PC-9 (cell line): ENCODE data around the gene CCDC24. TPM values are rescaled to one million over a fixed set of nuclear protein-coding genes. Genes with fewer than 3 reads are reported as not detected.

Source experiments
- BruUV-seq: library from RNA; stranded (reverse); fragments of 400-500 nt; replicated peaks from 2 replicates; lab custom pipeline; 2021; lab: Mats Ljungman, UMichigan
- CTCF ChIA-PET: fragments of 300-600 bp; sonication (Branson Sonifier 250); formaldehyde crosslinking; loops from one replicate; lab custom pipeline; 2022; ENCODE audit warnings: antibody characterized with exemption; lab: Charles Lee
- POLR2A ChIA-PET: fragments of 300-600 bp; sonication (Branson Sonifier 250); formaldehyde crosslinking; loops from one replicate; lab custom pipeline; 2022; ENCODE audit warnings: antibody characterized with exemption; ENCODE audit not compliant: unreplicated experiment; lab: Charles Lee
- DNase-seq, 2 experiments: peaks; one replicate each; pipeline versions ENCODE4 v3.0.0 to v3.0.0-alpha.2; 2015 to 2022; ENCODE audit warnings: mixed read lengths in 1 of 2
- H2AFZ ChIP-seq: fragments of 200-600 bp; sonication (generic); 2 replicates; pipeline ENCODE4 v1.8.1; 2017; ENCODE audit warnings: antibody characterized with exemption
- H3F3A ChIP-seq: fragments of 200-600 bp; sonication (generic); 2 replicates; pipeline ENCODE4 v1.8.1; 2017; ENCODE audit warnings: antibody characterized with exemption, mild to moderate bottlenecking, low read depth; ENCODE audit not compliant: insufficient read depth
- H3K27ac ChIP-seq: fragments of 200-600 bp; sonication (generic); 2 replicates; pipeline ENCODE4 v1.6.1; 2016; ENCODE audit warnings: mixed run types
- H3K27me3 ChIP-seq: fragments of 200-600 bp; sonication (generic); 2 replicates; pipeline ENCODE4 v1.6.1; 2016; ENCODE audit warnings: low read depth, mixed run types; ENCODE audit not compliant: insufficient read depth
- H3K36me3 ChIP-seq: fragments of 200-600 bp; sonication (generic); 2 replicates; pipeline ENCODE4 v1.6.1; 2016; ENCODE audit warnings: low read depth, mixed run types
- H3K4me1 ChIP-seq: fragments of 200-600 bp; sonication (generic); replicated peaks from 2 replicates; pipeline ENCODE4 v1.6.1; 2016; ENCODE audit warnings: mixed run types; ENCODE audit not compliant: insufficient read depth
- H3K4me2 ChIP-seq: fragments of 200-600 bp; sonication (generic); 2 replicates; pipeline ENCODE4 v1.6.1; 2017; ENCODE audit warnings: mixed run types
- H3K4me3 ChIP-seq: fragments of 200-600 bp; sonication (generic); 2 replicates; pipeline ENCODE4 v1.6.1; 2016; ENCODE audit warnings: mixed run types
- H3K79me2 ChIP-seq: fragments of 200-600 bp; sonication (generic); 2 replicates; pipeline ENCODE4 v1.6.1; 2017; ENCODE audit warnings: low read depth, mixed run types
- H3K9me2 ChIP-seq: fragments of 200-600 bp; sonication (generic); 2 replicates; pipeline ENCODE4 v1.8.1; 2017; ENCODE audit warnings: mild to moderate bottlenecking; ENCODE audit not compliant: insufficient read depth
- H3K9me3 ChIP-seq: fragments of 200-600 bp; sonication (generic); 2 replicates; pipeline ENCODE4 v1.8.1; 2016; ENCODE audit warnings: low read depth; ENCODE audit not compliant: insufficient read depth
- H4K20me1 ChIP-seq: fragments of 200-600 bp; sonication (generic); 2 replicates; pipeline ENCODE4 v1.8.1; 2017; ENCODE audit not compliant: insufficient read depth
- EZH2 ChIP-seq: fragments of 200-600 bp; sonication (generic); IDR thresholded peaks from 2 replicates; pipeline ENCODE4 v1.8.0; 2017; ENCODE audit warnings: antibody characterized with exemption, low read depth
- intact Hi-C: fragments of 100-400 bp; cut with micrococcal nuclease; formaldehyde crosslinking; loops from one replicate; pipeline ENCODE4 v1.10.0; 2022; ENCODE audit not compliant: unreplicated experiment
- total RNA-seq: library from RNA; stranded (reverse); gene quantifications from 2 replicates; pipeline ENCODE4 v1.2.3, GENCODE V29; 2021
- TF ChIP-seq, protein P1 (sequence below): fragments of 200-600 bp; sonication (generic); conservative IDR thresholded peaks from 2 replicates; pipeline ENCODE4 v1.6.1; 2017; ENCODE audit warnings: mixed run types, antibody characterized with exemption, mild to moderate bottlenecking, moderate library complexity

CCDC24 gene
- total RNA-seq, 1 experiment from 2014 or later = 47.9 TPM

GRCh38 chr1:44015206-44015605 lies 23.8 kb downstream of the CCDC24 start:
- no TSS peak for BruUV-seq

DNA sequence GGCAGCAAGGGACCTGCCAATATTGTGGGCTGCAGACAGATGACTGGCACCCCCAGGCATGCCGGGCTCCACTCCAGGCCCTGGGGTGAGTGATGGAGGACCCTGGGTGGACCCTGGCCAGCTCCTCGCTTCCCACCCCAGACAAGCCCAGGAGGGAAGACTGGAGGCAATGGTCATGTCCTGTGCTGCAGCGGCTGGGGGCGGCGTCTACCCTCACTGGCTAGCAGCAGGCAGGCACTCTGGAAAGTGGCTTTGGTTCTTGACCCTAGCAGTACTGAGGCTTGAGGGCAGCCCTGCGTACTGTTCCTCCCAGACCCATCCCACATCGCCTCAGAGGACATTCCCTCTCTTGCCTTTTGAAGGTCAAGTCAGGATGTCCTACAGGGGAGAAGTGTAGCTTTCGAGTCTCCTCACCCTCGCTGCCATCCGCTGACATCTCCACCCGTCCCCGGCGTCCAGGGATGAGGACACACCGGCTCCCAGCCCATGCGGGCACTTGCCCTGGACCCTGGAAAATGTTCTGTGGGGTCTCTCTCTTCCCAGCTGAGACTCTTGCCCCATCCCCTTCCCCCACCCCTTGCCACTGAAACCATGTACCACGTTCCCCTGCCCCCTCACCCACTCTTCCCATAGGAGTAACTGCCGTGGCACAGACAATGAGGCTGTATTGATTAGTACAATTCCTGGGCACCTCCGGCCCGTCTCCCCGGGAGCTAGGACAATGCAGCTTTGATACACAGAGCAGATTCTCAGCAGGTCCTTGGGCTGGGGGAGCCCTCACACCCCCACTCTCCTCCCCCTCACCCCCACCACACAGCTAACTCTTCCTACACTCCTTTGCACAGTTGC lies 24.9 kb downstream of the CCDC24 start:
- intact Hi-C loops = no loop called here
- H3K4me1 ChIP-seq = no peaks in the 10 kb centered on the region
- H3K4me3 ChIP-seq = no peak overlapping the region
- ChIA-PET POLR2A (no interaction called here), CTCF (interaction anchor here (0.7 kb wide), 1 partner anchor 35 kb away, joined by 3 read pairs; no protein-coding TSS in a partner anchor)
- peaks cover 16% of the 10 kb centered on the region; the same call in 1 of the 2 replicates for H3K36me3 ChIP-seq
- BruUV-seq = no TSS peak
- no peak overlapping the region for H3K4me2 ChIP-seq
- no peaks in the 10 kb centered on the region for H3K9me2 ChIP-seq
- DNase-seq = no peak
- TF ChIP-seq EZH2 = no peak
- TF ChIP-seq, protein P1, sequence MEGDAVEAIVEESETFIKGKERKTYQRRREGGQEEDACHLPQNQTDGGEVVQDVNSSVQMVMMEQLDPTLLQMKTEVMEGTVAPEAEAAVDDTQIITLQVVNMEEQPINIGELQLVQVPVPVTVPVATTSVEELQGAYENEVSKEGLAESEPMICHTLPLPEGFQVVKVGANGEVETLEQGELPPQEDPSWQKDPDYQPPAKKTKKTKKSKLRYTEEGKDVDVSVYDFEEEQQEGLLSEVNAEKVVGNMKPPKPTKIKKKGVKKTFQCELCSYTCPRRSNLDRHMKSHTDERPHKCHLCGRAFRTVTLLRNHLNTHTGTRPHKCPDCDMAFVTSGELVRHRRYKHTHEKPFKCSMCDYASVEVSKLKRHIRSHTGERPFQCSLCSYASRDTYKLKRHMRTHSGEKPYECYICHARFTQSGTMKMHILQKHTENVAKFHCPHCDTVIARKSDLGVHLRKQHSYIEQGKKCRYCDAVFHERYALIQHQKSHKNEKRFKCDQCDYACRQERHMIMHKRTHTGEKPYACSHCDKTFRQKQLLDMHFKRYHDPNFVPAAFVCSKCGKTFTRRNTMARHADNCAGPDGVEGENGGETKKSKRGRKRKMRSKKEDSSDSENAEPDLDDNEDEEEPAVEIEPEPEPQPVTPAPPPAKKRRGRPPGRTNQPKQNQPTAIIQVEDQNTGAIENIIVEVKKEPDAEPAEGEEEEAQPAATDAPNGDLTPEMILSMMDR = no peak
- peaks cover 33% of the 10 kb centered on the region; the same call in 1 of the 2 replicates for H4K20me1 ChIP-seq
- no peak overlapping the region for H2AFZ ChIP-seq
- no peaks in the 10 kb centered on the region for H3K27me3 ChIP-seq
- no peaks in the 10 kb centered on the region for H3K9me3 ChIP-seq
- H3K27ac ChIP-seq = no peak overlapping the region
- H3F3A ChIP-seq = no peaks in the 10 kb centered on the region
- no peaks in the 10 kb centered on the region for H3K79me2 ChIP-seq

More at GRCh38 chr1:44015206-44015605, 23.8 kb downstream of the CCDC24 start:
- no peak overlapping the region for H3K27ac ChIP-seq
- no peaks in the 10 kb centered on the region for H3K4me1 ChIP-seq
- no peak for DNase-seq
- ChIA-PET CTCF (interaction anchor here (1.1 kb wide), 1 partner anchor 10 kb away, joined by 3 read pairs; no protein-coding TSS in a partner anchor), POLR2A (no interaction called here)
- no peak for TF ChIP-seq EZH2
- TF ChIP-seq, protein P1 = no peak
- intact Hi-C loops = no loop called here
- H3K9me2 ChIP-seq = no peaks in the 10 kb centered on the region
- no peaks in the 10 kb centered on the region for H3K9me3 ChIP-seq
- peaks cover 35% of the 10 kb centered on the region for H4K20me1 ChIP-seq
- H3K79me2 ChIP-seq = no peaks in the 10 kb centered on the region
- no peak overlapping the region for H3K4me3 ChIP-seq
- H2AFZ ChIP-seq = no peak overlapping the region
- H3F3A ChIP-seq = no peaks in the 10 kb centered on the region
- no peak overlapping the region for H3K4me2 ChIP-seq
- H3K36me3 ChIP-seq = peaks cover 9% of the 10 kb centered on the region; the same call in 1 of the 2 replicates
- H3K27me3 ChIP-seq = no peaks in the 10 kb centered on the region

DNA sequence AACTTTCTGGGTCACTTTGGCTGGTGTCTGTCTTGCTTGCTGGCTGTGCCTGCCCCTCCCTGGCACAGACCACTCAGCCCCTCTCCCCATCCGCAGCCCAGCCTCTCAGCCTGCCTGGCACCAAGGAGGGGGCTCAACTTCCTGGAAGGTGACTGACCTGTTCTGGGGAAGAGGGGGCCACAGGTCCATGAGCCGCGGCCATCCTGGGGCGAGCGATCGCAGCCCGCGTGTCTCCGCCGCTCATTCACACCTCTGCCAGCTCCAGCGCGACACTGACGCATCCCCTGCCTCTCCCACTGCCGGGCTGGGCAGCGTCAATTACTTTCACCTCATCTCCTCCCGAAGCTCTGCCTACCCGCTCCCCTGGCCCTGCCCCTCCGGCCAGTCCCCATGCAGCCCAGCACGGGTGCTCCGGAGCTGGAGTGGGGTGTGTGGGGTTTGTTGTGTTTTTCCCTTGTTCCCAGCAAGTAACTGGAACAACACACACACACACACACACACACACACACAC lies 25.5 kb downstream of the CCDC24 start:
- Histone ChIP-seq H3K79me2 (no peaks in the 10 kb centered on the region; the same call in 1 of the 2 replicates), H3F3A (no peaks in the 10 kb centered on the region), H3K27ac (no peak overlapping the region), H3K4me1 (no peaks in the 10 kb centered on the region), H2AFZ (no peak overlapping the region), H4K20me1 (peaks cover 33% of the 10 kb centered on the region; the same call in 1 of the 2 replicates), H3K9me3 (no peaks in the 10 kb centered on the region), H3K4me3 (no peak overlapping the region), H3K27me3 (no peaks in the 10 kb centered on the region), H3K9me2 (no peaks in the 10 kb centered on the region), H3K36me3 (peaks cover 21% of the 10 kb centered on the region), H3K4me2 (no peak overlapping the region)
- CTCF ChIA-PET = interaction anchor here (0.7 kb wide), 1 partner anchor 34 kb away, joined by 3 read pairs; no protein-coding TSS in a partner anchor
- TF ChIP-seq, protein P1 = no peak
- TF ChIP-seq EZH2 = no peak
- intact Hi-C loops = no loop called here
- POLR2A ChIA-PET = no interaction called here
- no peak for DNase-seq
- BruUV-seq = no TSS peak
